Transverse colon (tissue), 4 donors: ENCODE results near the gene ABHD12. TPM values are rescaled to one million over a fixed set of nuclear protein-coding genes. Genes with fewer than 3 reads are reported as not detected.

Experiments
- DNase-seq: peaks from one replicate; pipeline ENCODE4 v3.0.0-alpha.2; 2019
- H3K27ac ChIP-seq, 4 donors: fragments of 200-600 bp; sonication (generic); 2 replicates each; pipeline ENCODE4 v1.5.1; 2016 to 2018; ENCODE audit warnings: inconsistent platforms in 4 of 4
- H3K27me3 ChIP-seq: fragments of 200-600 bp; sonication (generic); 2 replicates; pipeline ENCODE4 v1.5.1; 2017; ENCODE audit warnings: inconsistent platforms
- H3K36me3 ChIP-seq, 4 donors: fragments of 200-600 bp; sonication (generic); 2 replicates each; pipeline ENCODE4 v1.5.1; 2017 to 2019; ENCODE audit warnings: inconsistent platforms in 4 of 4
- H3K4me1 ChIP-seq, 4 donors: fragments of 200-600 bp; sonication (generic); 2 replicates each; pipeline ENCODE4 v1.5.1; 2017 to 2020; ENCODE audit warnings: inconsistent platforms in 4 of 4
- H3K4me3 ChIP-seq, 4 donors: fragments of 200-600 bp; sonication (generic); 1 replicate in 1 of 4; 2 replicates in 3 of 4; pipeline versions ENCODE4 v1.5.1 to v1.6.1; 2017 to 2019; ENCODE audit warnings: inconsistent platforms in 4 of 4
- H3K9me3 ChIP-seq, 2 donors: fragments of 200-600 bp; sonication (generic); 2 replicates each; pipeline ENCODE4 v1.5.1; 2017 to 2019; ENCODE audit warnings: inconsistent platforms in 2 of 2
- EP300 ChIP-seq: sonication (generic); formaldehyde crosslinking; IDR thresholded peaks from one replicate; pipeline ENCODE4 v1.6.1; 2017; ENCODE audit warnings: antibody characterized with exemption, low read depth
- POLR2A ChIP-seq: fragments of 450-650 bp; IDR thresholded peaks from one replicate; pipeline ENCODE4 v1.6.1; 2016; ENCODE audit warnings: antibody characterized with exemption, mild to moderate bottlenecking, moderate library complexity
- POLR2AphosphoS5 ChIP-seq, 3 donors: sonication (generic); formaldehyde crosslinking; IDR thresholded peaks; one replicate each; pipeline ENCODE4 v1.6.1; 2016; ENCODE audit warnings: antibody characterized with exemption in 3 of 3
- WGBS, 2 donors: methylation state at CpG; one replicate each; pipeline ENCODE4 v1.1.5; 2018; ENCODE audit warnings: low coverage in 1 of 2; 5-methylcytosine and 5-hydroxymethylcytosine counted together
- in situ Hi-C, 4 donors: fragments of 200-750 bp; cut with MboI; loops; one replicate each; pipeline versions ENCODE4 v1.15.0 to v1.15.1; 2017; ENCODE audit warnings: low sequenced_read_pairs in 3 of 4, low pct_ligation_motif_present in 1 of 4, low pct_unique_long_range_greater_than_20kb in 1 of 4
- intact Hi-C: fragments of 100-400 bp; cut with DNase I; formaldehyde crosslinking; loops from one replicate; pipeline ENCODE4 v1.15.1; 2023; ENCODE audit warnings: low total_unique reads
- total RNA-seq, 4 donors: library from RNA; depleted of rRNA; stranded (reverse); fragments of >200 nt; gene quantifications; one replicate each; pipeline ENCODE4 v1.1.0, GENCODE V29; 2016
- TF ChIP-seq, protein P1 (sequence below), 5 experiments: fragments of 200-600 bp in 3 of 5; fragments of 450-650 bp in 2 of 5; sonication (generic) in 3 of 5; IDR thresholded peaks; 1 replicate in 2 of 5; 2 replicates in 3 of 5; pipeline ENCODE4 v1.5.1; 2016 to 2017; ENCODE audit warnings: antibody characterized with exemption in 5 of 5, inconsistent platforms in 3 of 5, mild to moderate bottlenecking in 2 of 5, moderate library complexity in 1 of 5

ABHD12 gene
- total RNA-seq, 4 donors from 2014 or later, result 67.3 to 103 (median 73.4) TPM

DNA sequence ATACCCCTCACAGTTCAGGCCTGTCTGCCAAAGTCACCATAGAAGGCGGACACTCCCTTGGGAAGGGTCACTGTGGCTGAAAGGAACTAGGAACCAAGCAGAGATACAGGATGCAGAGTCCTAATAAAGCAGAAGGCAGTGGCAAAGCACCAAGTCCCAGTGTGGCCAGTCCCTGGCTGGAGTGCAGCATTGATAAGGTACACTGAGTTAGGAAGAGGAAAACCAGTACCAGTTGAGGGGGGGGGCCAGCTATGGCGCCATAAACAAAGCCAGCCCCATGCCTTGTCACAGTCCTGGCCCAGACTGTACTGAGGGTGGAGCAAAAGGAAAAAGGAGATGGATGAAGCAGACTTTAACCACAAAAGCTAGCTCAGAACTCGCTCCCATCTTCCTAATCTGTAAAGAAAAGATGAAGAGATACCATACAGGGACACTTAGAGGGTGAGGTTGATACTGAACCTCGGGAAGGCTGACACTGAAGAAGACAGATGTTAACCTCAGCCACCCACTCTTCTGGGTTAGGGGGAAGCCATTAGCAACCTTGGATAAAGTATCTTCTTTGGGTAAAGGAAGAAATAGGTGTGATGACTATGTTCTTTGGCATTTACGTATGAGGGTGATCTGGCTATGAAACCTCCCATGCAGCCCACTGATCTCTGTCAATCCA, 7.8 kb downstream of the ABHD12 start:
- intact Hi-C loops (loop anchor here (5.0 kb wide), 1 partner anchor 1941 kb away; no protein-coding TSS in a partner anchor), in situ Hi-C loops (loop anchor here in 1 of 4 donors (10.0 to 25.0 kb wide), 2 partner anchors 88 to 321 kb away; partner anchors contain the start of gene ACSS1)
- H3K27me3 ChIP-seq, result no peaks in the 10 kb centered on the region
- H3K36me3 ChIP-seq, result no peaks in the 10 kb centered on the region
- DNase-seq, result no peak
- no peak overlapping the region for H3K27ac ChIP-seq
- TF ChIP-seq POLR2AphosphoS5 (IDR thresholded peaks at IDR 0.05), result no peak
- TF ChIP-seq POLR2A, result no peak
- TF ChIP-seq, protein P1, sequence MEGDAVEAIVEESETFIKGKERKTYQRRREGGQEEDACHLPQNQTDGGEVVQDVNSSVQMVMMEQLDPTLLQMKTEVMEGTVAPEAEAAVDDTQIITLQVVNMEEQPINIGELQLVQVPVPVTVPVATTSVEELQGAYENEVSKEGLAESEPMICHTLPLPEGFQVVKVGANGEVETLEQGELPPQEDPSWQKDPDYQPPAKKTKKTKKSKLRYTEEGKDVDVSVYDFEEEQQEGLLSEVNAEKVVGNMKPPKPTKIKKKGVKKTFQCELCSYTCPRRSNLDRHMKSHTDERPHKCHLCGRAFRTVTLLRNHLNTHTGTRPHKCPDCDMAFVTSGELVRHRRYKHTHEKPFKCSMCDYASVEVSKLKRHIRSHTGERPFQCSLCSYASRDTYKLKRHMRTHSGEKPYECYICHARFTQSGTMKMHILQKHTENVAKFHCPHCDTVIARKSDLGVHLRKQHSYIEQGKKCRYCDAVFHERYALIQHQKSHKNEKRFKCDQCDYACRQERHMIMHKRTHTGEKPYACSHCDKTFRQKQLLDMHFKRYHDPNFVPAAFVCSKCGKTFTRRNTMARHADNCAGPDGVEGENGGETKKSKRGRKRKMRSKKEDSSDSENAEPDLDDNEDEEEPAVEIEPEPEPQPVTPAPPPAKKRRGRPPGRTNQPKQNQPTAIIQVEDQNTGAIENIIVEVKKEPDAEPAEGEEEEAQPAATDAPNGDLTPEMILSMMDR (IDR thresholded peaks at IDR 0.05), result no peak
- no peak for TF ChIP-seq EP300
- H3K9me3 ChIP-seq, result no peaks in the 10 kb centered on the region
- H3K4me1 ChIP-seq, result peaks cover 0 to 5% (median 0%) of the 10 kb centered on the region in 4 donors
- no peak overlapping the region for H3K4me3 ChIP-seq
- 90% methylated on average over 5 of the region's 5 CpGs; no CpG with 5 or more reads in 1 of the 2 donors for WGBS, 2 donors

DNA sequence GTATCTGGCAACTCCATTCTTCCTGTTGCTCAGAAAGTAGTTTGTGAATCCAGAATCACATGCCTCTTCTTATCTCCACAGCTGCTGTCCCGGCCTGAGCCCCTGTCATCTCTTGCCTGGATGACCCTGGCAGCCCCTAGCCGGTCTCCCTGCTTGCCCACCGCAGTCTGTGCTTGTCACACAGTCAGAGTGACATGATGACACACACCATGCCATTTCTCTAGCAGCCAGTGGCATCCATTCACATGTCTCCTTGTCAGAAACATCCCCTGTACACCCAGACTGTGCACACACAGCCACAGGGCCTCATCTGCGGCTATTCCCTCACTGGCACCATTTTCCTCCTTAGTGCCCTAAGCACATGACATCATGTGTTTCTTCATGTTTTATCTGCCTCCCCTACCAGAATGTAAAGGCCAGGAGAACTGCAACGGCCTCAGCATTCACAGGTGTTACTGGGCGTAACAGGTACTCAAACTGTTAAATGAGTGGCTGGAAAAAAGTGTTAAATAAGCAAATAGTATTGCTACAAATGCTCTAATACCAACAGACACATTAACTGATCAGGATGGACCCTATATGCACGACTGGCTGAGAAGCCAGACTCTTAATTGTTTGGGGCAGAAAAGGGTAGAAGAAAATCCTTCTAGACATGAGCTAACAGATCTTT, 9.6 kb downstream of the ABHD12 start:
- no peaks in the 10 kb centered on the region for H3K36me3 ChIP-seq

DNA sequence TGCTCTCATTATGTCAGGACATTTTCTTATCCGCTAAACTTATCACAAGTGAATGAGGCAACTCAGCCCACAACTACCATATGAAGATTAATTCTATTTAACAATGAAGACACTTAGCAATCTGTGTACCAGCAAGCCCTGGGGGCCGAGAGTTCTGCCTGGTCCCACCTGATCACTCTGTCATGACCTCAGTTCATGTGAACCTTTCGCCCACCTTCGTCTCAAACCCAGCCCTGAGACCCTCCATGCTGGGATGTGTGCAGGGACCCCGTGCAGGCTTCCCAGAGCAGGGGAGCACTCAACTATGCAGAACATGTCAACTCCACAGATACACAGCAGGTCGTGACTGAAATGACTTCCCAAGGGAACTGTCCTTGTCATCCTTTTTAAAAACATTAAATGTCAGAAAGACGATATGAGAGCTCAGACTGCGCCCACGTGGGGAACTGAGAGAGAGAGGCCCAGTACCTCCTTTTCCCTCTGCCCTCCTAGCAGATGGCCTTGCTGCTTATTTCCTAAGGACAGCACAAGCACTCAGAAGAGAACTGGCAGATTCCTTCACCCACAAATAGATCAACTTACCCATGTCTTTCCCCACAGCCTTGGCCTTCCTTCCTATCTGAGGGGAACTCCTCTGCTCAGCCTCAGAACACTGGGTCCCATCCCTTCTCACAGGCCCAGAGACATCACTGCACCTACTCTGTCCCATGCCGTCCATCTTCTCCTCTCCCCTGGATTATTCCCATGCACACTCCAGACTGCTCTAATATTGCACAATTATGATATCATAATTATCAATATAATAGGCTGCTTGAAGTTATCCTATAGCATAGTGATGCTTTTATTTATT, 11.5 kb downstream of the ABHD12 start:
- no peak for DNase-seq
- in situ Hi-C loops, result loop anchor here in 1 of 4 donors (25.0 kb wide), 1 partner anchor 317 kb away; the partner anchor contains the start of gene ACSS1
- peaks cover 0 to 13% (median 0%) of the 10 kb centered on the region in 4 donors for H3K4me1 ChIP-seq

More for the DNA sequence above, 9.6 kb downstream of the ABHD12 start:
- H3K4me1 ChIP-seq, result peaks cover 0 to 18% (median 0%) of the 10 kb centered on the region in 4 donors
- in situ Hi-C loops, result loop anchor here in 1 of 4 donors (10.0 to 25.0 kb wide), 2 partner anchors 86 to 319 kb away; partner anchors contain the start of gene ACSS1
- 94 to 95% methylated on average over 2 to 7 of the region's 7 CpGs for WGBS, 2 donors
- no peaks in the 10 kb centered on the region for H3K9me3 ChIP-seq
- H3K27me3 ChIP-seq, result no peaks in the 10 kb centered on the region
- DNase-seq, result no peak
- H3K27ac ChIP-seq, result no peak overlapping the region
- intact Hi-C loops, result loop anchor here (5.0 kb wide), 1 partner anchor 1939 kb away; no protein-coding TSS in a partner anchor
- TF ChIP-seq POLR2A, result no peak
- no peak for TF ChIP-seq POLR2AphosphoS5 (IDR thresholded peaks at IDR 0.05)
- TF ChIP-seq EP300, result no peak
- TF ChIP-seq, protein P1 (IDR thresholded peaks at IDR 0.05), result no peak
- no peak overlapping the region for H3K4me3 ChIP-seq

More for the DNA sequence above, 11.5 kb downstream of the ABHD12 start:
- Histone ChIP-seq H3K36me3 (no peaks in the 10 kb centered on the region), H3K27ac (no peak overlapping the region), H3K4me3 (no peak overlapping the region), H3K9me3 (no peaks in the 10 kb centered on the region), H3K27me3 (no peaks in the 10 kb centered on the region)
- intact Hi-C loops, result no loop called here
- WGBS, 2 donors, result 88 to 90% methylated on average over 6 to 10 of the region's 10 CpGs
- TF ChIP-seq POLR2AphosphoS5 (IDR thresholded peaks at IDR 0.05) (no peak), EP300 (no peak), POLR2A (no peak)
- TF ChIP-seq, protein P1 (IDR thresholded peaks at IDR 0.05), result no peak
